ENCODE results near the gene RNU2-1.
"Not testable (repeated sequence)": the region's sequence is repeated elsewhere in the genome, so short reads cannot be mapped to it uniquely, and the experiment has no call there.

RNU2-1 gene

DNA sequence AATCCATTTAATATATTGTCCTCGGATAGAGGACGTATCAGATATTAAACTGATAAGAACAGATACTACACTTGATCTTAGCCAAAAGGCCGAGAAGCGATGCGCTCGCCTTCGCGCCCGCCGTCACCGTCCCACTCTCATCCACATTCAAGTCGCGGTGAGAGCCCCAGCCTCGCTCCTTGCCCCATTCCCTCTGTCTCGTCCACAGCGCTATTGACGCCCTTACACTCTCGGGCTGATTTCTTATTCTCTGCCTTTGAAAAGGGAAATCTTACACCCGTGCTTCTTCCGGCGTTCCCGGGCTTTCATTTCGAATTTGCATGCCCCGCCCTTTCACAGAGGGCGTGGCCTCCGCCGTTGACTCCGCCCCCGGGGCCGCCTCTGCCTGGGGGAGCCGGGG is at the start of gene RNU2-1:
TSS of gene RNU2-1 (minus strand) at position 101 of the 400 bp plus-strand sequence.
- not testable (repeated sequence) for H3K9me3 ChIP-seq (ENCODE audit: control insufficient read depth, insufficient read depth, low read length); H3K36me3 ChIP-seq (ENCODE audit: control insufficient read depth, insufficient read depth, low read length); H3K27ac ChIP-seq (ENCODE audit: low read depth, low read length); H3K27me3 ChIP-seq (ENCODE audit: control insufficient read depth, insufficient read depth, low read length); H3K9ac ChIP-seq (ENCODE audit: low read depth, low read length); H3K4me1 ChIP-seq (ENCODE audit: control insufficient read depth, insufficient read depth, low read length); H3K4me3 ChIP-seq (ENCODE audit: low read depth, low read length)

DNA sequence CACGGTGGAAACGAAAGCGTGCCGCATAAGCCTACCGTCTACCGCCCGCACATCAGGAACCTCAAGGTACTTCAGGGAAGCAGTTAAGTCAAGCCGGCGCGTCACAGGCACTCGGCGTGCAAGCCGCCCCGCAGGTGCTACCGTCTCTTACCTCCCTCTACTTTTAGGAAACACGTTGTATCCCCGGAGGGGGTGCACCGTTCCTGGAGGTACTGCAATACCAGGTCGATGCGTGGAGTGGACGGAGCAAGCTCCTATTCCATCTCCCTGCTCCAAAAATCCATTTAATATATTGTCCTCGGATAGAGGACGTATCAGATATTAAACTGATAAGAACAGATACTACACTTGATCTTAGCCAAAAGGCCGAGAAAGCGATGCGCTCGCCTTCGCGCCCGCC is 39.1 kb upstream of the RNU2-1 start:
- not testable (repeated sequence) for H3K27me3 ChIP-seq (ENCODE audit: control insufficient read depth, insufficient read depth, low read length); H3K27ac ChIP-seq (ENCODE audit: low read depth, low read length); H3K9ac ChIP-seq (ENCODE audit: low read depth, low read length); H3K36me3 ChIP-seq (ENCODE audit: control insufficient read depth, insufficient read depth, low read length); H3K4me1 ChIP-seq (ENCODE audit: control insufficient read depth, insufficient read depth, low read length); H3K9me3 ChIP-seq (ENCODE audit: control insufficient read depth, insufficient read depth, low read length); H3K4me3 ChIP-seq (ENCODE audit: low read depth, low read length)

DNA sequence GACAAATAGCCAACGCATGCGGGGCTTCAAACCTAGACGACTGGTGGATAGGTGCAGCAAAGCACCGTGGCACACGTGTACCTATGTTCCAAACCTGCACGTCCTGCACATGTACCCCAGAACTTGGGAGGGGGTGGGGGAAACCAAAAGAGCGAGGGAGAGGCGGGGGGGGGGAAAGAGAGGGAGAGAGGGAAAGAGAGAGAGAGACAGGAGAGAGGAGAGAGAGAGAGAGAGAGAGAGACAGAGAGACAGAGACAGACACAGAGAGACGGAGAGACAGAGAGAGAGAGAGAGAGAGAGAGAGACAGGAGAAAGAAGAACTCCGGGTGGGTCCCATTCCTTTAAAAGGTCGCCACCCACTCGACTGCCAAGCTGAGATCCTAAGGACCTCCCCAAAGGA is 38.7 kb upstream of the RNU2-1 start:
- not testable (repeated sequence) for H3K9me3 ChIP-seq (ENCODE audit: control insufficient read depth, insufficient read depth, low read length); H3K27ac ChIP-seq (ENCODE audit: low read depth, low read length); H3K9ac ChIP-seq (ENCODE audit: low read depth, low read length); H3K27me3 ChIP-seq (ENCODE audit: control insufficient read depth, insufficient read depth, low read length); H3K4me1 ChIP-seq (ENCODE audit: control insufficient read depth, insufficient read depth, low read length); H3K4me3 ChIP-seq (ENCODE audit: low read depth, low read length); H3K36me3 ChIP-seq (ENCODE audit: control insufficient read depth, insufficient read depth, low read length)

GRCh38 chr17:43270552-43271504 is 37.1 kb upstream of the RNU2-1 start:
- H3K9me3 ChIP-seq (ENCODE audit: control insufficient read depth, insufficient read depth, low read length); H3K4me3 ChIP-seq (ENCODE audit: low read depth, low read length); H3K27me3 ChIP-seq (ENCODE audit: control insufficient read depth, insufficient read depth, low read length); H3K27ac ChIP-seq (ENCODE audit: low read depth, low read length); H3K4me1 ChIP-seq (ENCODE audit: control insufficient read depth, insufficient read depth, low read length); H3K36me3 ChIP-seq (ENCODE audit: control insufficient read depth, insufficient read depth, low read length); H3K9ac ChIP-seq (ENCODE audit: low read depth, low read length): not testable (repeated sequence)

DNA sequence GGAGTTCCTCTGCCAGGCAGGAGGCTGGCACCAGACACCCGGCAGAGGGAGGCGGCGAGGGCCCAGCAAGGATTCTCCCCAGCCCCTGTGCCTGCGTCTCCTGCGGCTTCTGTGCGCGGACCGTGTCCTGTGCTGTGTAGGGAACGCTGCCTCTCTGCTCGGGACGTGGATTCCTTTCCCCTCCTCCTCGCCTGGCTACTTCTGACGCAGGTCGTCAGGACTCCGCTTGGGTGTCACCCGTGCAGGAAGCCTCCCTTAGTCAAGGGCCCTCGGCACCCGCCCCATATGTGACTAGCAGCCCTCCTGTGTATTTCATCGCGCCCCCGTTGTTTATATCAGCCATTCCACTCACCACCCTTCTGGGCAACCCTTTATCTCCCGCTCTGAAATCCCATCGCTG is 12.7 kb upstream of the RNU2-1 start:
- not testable (repeated sequence) for H3K9ac ChIP-seq (ENCODE audit: low read depth, low read length); H3K27ac ChIP-seq (ENCODE audit: low read depth, low read length); H3K4me3 ChIP-seq (ENCODE audit: low read depth, low read length); H3K9me3 ChIP-seq (ENCODE audit: control insufficient read depth, insufficient read depth, low read length); H3K27me3 ChIP-seq (ENCODE audit: control insufficient read depth, insufficient read depth, low read length); H3K4me1 ChIP-seq (ENCODE audit: control insufficient read depth, insufficient read depth, low read length); H3K36me3 ChIP-seq (ENCODE audit: control insufficient read depth, insufficient read depth, low read length)

DNA sequence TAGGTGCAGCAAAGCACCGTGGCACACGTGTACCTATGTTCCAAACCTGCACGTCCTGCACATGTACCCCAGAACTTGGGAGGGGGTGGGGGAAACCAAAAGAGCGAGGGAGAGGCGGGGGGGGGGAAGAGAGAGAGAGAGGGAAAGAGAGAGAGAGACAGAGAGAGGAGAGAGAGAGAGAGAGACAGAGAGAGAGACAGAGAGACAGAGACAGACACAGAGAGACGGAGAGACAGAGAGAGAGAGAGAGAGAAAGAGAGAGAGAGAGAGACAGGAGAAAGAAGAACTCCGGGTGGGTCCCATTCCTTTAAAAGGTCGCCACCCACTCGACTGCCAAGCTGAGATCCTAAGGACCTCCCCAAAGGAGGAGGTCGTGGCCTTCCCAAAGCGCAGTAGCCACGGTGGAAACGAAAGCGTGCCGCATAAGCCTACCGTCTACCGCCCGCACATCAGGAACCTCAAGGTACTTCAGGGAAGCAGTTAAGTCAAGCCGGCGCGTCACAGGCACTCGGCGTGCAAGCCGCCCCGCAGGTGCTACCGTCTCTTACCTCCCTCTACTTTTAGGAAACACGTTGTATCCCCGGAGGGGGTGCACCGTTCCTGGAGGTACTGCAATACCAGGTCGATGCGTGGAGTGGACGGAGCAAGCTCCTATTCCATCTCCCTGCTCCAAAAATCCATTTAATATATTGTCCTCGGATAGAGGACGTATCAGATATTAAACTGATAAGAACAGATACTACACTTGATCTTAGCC is 7.0 kb upstream of the RNU2-1 start:
- not testable (repeated sequence) for H3K27ac ChIP-seq (ENCODE audit: low read depth, low read length); H3K36me3 ChIP-seq (ENCODE audit: control insufficient read depth, insufficient read depth, low read length); H3K9me3 ChIP-seq (ENCODE audit: control insufficient read depth, insufficient read depth, low read length); H3K4me1 ChIP-seq (ENCODE audit: control insufficient read depth, insufficient read depth, low read length); H3K9ac ChIP-seq (ENCODE audit: low read depth, low read length); H3K4me3 ChIP-seq (ENCODE audit: low read depth, low read length); H3K27me3 ChIP-seq (ENCODE audit: control insufficient read depth, insufficient read depth, low read length)

GRCh38 chr17:43239597-43239996 is 5.8 kb upstream of the RNU2-1 start:
- not testable (repeated sequence) for H3K9ac ChIP-seq (ENCODE audit: low read depth, low read length); H3K36me3 ChIP-seq (ENCODE audit: control insufficient read depth, insufficient read depth, low read length); H3K4me3 ChIP-seq (ENCODE audit: low read depth, low read length)

DNA sequence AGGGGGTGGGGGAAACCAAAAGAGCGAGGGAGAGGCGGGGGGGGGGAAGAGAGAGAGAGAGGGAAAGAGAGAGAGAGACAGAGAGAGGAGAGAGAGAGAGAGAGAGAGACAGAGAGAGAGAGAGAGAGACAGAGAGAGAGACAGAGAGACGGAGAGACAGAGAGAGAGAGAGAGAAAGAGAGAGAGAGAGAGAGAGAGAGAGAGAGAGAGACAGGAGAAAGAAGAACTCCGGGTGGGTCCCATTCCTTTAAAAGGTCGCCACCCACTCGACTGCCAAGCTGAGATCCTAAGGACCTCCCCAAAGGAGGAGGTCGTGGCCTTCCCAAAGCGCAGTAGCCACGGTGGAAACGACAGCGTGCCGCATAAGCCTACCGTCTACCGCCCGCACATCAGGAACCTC is 514 bp downstream of the RNU2-1 start:
- H3K27me3 ChIP-seq (ENCODE audit: control insufficient read depth, insufficient read depth, low read length); H3K4me1 ChIP-seq (ENCODE audit: control insufficient read depth, insufficient read depth, low read length); H3K27ac ChIP-seq (ENCODE audit: low read depth, low read length); H3K4me3 ChIP-seq (ENCODE audit: low read depth, low read length); H3K9ac ChIP-seq (ENCODE audit: low read depth, low read length); H3K9me3 ChIP-seq (ENCODE audit: control insufficient read depth, insufficient read depth, low read length); H3K36me3 ChIP-seq (ENCODE audit: control insufficient read depth, insufficient read depth, low read length): not testable (repeated sequence)

More at GRCh38 chr17:43239597-43239996, 5.8 kb upstream of the RNU2-1 start:
- H3K27me3 ChIP-seq (ENCODE audit: control insufficient read depth, insufficient read depth, low read length); H3K9me3 ChIP-seq (ENCODE audit: control insufficient read depth, insufficient read depth, low read length); H3K4me1 ChIP-seq (ENCODE audit: control insufficient read depth, insufficient read depth, low read length); H3K27ac ChIP-seq (ENCODE audit: low read depth, low read length): not testable (repeated sequence)

DNA sequence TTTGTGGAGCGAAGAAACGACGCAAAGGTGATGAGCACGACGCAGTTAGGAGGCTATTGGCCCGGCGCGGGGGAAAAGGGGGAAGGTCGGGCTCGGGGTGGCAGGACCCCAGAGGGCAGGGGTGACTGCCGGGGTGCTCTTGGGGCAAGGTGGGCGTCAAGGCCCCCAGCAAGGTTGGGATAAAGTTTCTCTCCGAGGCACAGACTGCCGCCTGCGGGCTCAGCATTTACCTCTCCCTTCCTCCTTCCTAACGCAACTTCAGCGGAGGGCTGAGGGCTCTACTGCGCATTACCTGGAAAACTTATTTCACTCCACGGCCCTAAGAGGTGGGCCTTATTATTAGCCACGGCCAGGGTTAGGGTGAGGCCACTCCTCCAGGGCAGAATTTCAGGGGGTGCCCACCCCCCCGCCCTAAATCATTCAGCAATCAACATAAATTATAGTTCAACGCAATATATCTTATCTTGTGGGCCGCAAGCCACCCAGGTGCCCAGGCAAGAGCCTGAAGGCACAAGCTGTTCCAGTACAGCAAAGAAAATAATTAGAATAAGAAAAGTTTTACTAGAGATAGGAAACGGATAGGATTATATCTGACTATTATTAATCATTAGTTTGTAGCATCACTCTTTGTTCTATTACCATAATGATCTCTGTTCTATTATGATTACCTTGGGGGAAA is 1.6 kb downstream of the RNU2-1 start:
- not testable (repeated sequence) for H3K9ac ChIP-seq (ENCODE audit: low read depth, low read length); H3K36me3 ChIP-seq (ENCODE audit: control insufficient read depth, insufficient read depth, low read length); H3K27ac ChIP-seq (ENCODE audit: low read depth, low read length)

GRCh38 chr17:43231205-43232020 is 2.4 kb downstream of the RNU2-1 start:
- H3K4me1 ChIP-seq (ENCODE audit: control insufficient read depth, insufficient read depth, low read length); H3K4me3 ChIP-seq (ENCODE audit: low read depth, low read length); H3K27me3 ChIP-seq (ENCODE audit: control insufficient read depth, insufficient read depth, low read length); H3K9me3 ChIP-seq (ENCODE audit: control insufficient read depth, insufficient read depth, low read length); H3K27ac ChIP-seq (ENCODE audit: low read depth, low read length); H3K9ac ChIP-seq (ENCODE audit: low read depth, low read length); H3K36me3 ChIP-seq (ENCODE audit: control insufficient read depth, insufficient read depth, low read length): not testable (repeated sequence)

More for the DNA sequence above, 1.6 kb downstream of the RNU2-1 start:
- H3K4me1 ChIP-seq (ENCODE audit: control insufficient read depth, insufficient read depth, low read length); H3K9me3 ChIP-seq (ENCODE audit: control insufficient read depth, insufficient read depth, low read length); H3K4me3 ChIP-seq (ENCODE audit: low read depth, low read length); H3K27me3 ChIP-seq (ENCODE audit: control insufficient read depth, insufficient read depth, low read length): not testable (repeated sequence)

Measured in HUES48 (cell line).